ENCODE results near the gene DCTN4. TPM values are rescaled to one million over a fixed set of nuclear protein-coding genes. Genes with fewer than 3 reads are reported as not detected.

DCTN4 gene
- total RNA-seq, 1 experiment from 2014 or later, result 66.8 TPM

- no peak overlapping the region for H3K4me3 ChIP-seq (ENCODE audit: low read depth in 2 of 2, low read length in 2 of 2)
- no peak overlapping the region for H3K27ac ChIP-seq (ENCODE audit: low read length)
- no peaks in the 10 kb centered on the region for H3K4me1 ChIP-seq (ENCODE audit: control insufficient read depth, insufficient read depth, low read length)
- in situ Hi-C loops (cut with HindIII; ENCODE audit: low pct_unique_long_range_greater_than_20kb, low sequenced_read_pairs) (no loop called here), intact Hi-C loops (cut with micrococcal nuclease; ENCODE audit: unreplicated experiment) (no loop called here)
- no peaks in the 10 kb centered on the region for H3K36me3 ChIP-seq (ENCODE audit: control insufficient read depth, insufficient read depth, low read length)
- no peaks in the 10 kb centered on the region for H3K27me3 ChIP-seq (ENCODE audit: control insufficient read depth, insufficient read depth, low read length)
- POLR2A ChIA-PET, result no interaction called here
- TF ChIP-seq CTCF (IDR thresholded peaks at IDR 0.05), result no peak
- TF ChIP-seq, protein P1, sequence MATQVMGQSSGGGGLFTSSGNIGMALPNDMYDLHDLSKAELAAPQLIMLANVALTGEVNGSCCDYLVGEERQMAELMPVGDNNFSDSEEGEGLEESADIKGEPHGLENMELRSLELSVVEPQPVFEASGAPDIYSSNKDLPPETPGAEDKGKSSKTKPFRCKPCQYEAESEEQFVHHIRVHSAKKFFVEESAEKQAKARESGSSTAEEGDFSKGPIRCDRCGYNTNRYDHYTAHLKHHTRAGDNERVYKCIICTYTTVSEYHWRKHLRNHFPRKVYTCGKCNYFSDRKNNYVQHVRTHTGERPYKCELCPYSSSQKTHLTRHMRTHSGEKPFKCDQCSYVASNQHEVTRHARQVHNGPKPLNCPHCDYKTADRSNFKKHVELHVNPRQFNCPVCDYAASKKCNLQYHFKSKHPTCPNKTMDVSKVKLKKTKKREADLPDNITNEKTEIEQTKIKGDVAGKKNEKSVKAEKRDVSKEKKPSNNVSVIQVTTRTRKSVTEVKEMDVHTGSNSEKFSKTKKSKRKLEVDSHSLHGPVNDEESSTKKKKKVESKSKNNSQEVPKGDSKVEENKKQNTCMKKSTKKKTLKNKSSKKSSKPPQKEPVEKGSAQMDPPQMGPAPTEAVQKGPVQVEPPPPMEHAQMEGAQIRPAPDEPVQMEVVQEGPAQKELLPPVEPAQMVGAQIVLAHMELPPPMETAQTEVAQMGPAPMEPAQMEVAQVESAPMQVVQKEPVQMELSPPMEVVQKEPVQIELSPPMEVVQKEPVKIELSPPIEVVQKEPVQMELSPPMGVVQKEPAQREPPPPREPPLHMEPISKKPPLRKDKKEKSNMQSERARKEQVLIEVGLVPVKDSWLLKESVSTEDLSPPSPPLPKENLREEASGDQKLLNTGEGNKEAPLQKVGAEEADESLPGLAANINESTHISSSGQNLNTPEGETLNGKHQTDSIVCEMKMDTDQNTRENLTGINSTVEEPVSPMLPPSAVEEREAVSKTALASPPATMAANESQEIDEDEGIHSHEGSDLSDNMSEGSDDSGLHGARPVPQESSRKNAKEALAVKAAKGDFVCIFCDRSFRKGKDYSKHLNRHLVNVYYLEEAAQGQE (IDR thresholded peaks at IDR 0.05; ENCODE audit: insufficient read depth in 1 of 2, low read depth in 2 of 2, low read length in 1 of 2), result no peak
- TF ChIP-seq SIN3A (IDR thresholded peaks at IDR 0.05; ENCODE audit: borderline replicate concordance, insufficient read depth, low read depth, low read length), result no peak
- no peak for TF ChIP-seq POLR2AphosphoS5 (IDR thresholded peaks at IDR 0.05; ENCODE audit: low read depth, low read length)
- no peak for TF ChIP-seq TCF7L2 (IDR thresholded peaks at IDR 0.05; ENCODE audit: low read depth, low read length)
- no peak for ATAC-seq
- BruUV-seq (replicated peaks), result no TSS peak
- DNase-seq (ENCODE audit: low read depth, low spot score), result no peak
- H3K9me3 ChIP-seq (ENCODE audit: control insufficient read depth, insufficient read depth, low read depth, low read length), result no peaks in the 10 kb centered on the region
- CTCF ChIA-PET, result no interaction called here
Measured at GRCh38 chr5:150665044-150665443, 93.8 kb downstream of the DCTN4 start.

GRCh38 chr5:150663936-150664335 is 94.9 kb downstream of the DCTN4 start:
- BruUV-seq (replicated peaks), result no TSS peak

More at GRCh38 chr5:150663936-150664335, 94.9 kb downstream of the DCTN4 start:
- ChIA-PET CTCF (interaction anchor here (0.7 kb wide), 1 partner anchor 104 kb away, joined by 3 read pairs; no protein-coding TSS in a partner anchor), POLR2A (no interaction called here)
- intact Hi-C loops (cut with micrococcal nuclease; ENCODE audit: unreplicated experiment) (no loop called here), in situ Hi-C loops (cut with HindIII; ENCODE audit: low pct_unique_long_range_greater_than_20kb, low sequenced_read_pairs) (no loop called here)
- DNase-seq (ENCODE audit: low read depth, low spot score), result no peak
- H3K36me3 ChIP-seq (ENCODE audit: control insufficient read depth, insufficient read depth, low read length), result no peaks in the 10 kb centered on the region
- H3K27ac ChIP-seq (ENCODE audit: low read length), result no peak overlapping the region
- no peaks in the 10 kb centered on the region for H3K9me3 ChIP-seq (ENCODE audit: control insufficient read depth, insufficient read depth, low read depth, low read length)
- H3K4me3 ChIP-seq (ENCODE audit: low read depth in 2 of 2, low read length in 2 of 2), result no peak overlapping the region
- no peaks in the 10 kb centered on the region for H3K27me3 ChIP-seq (ENCODE audit: control insufficient read depth, insufficient read depth, low read length)
- peaks cover 2% of the 10 kb centered on the region; the same call in 1 of the 2 replicates for H3K4me1 ChIP-seq (ENCODE audit: control insufficient read depth, insufficient read depth, low read length)
- no peak for ATAC-seq
- TF ChIP-seq POLR2AphosphoS5 (IDR thresholded peaks at IDR 0.05; ENCODE audit: low read depth, low read length) (no peak), CTCF (IDR thresholded peaks at IDR 0.05) (no peak), SIN3A (IDR thresholded peaks at IDR 0.05; ENCODE audit: borderline replicate concordance, insufficient read depth, low read depth, low read length) (no peak), TCF7L2 (IDR thresholded peaks at IDR 0.05; ENCODE audit: low read depth, low read length) (no peak)
- TF ChIP-seq, protein P1 (IDR thresholded peaks at IDR 0.05; ENCODE audit: insufficient read depth in 1 of 2, low read depth in 2 of 2, low read length in 1 of 2), result no peak

Measured in Panc1 (cell line).